Progenitor cell of endocrine pancreas (in vitro differentiated cells): ENCODE results near the gene APBA3. TPM values are rescaled to one million over a fixed set of nuclear protein-coding genes. Genes with fewer than 3 reads are reported as not detected.

ENCODE experiments used
- DNase-seq: peaks from one replicate; pipeline ENCODE4 v3.0.0; 2021; ENCODE audit warnings: low spot score; ENCODE audit not compliant: unreplicated experiment
- H3K27ac Mint-ChIP-seq: 2 replicates; pipeline ENCODE4 v1.8.0; 2021; ENCODE audit warnings: mild to moderate bottlenecking, moderate library complexity, mixed read lengths
- H3K27me3 Mint-ChIP-seq: 2 replicates; pipeline ENCODE4 v1.8.0; 2021; ENCODE audit warnings: mixed read lengths
- H3K36me3 Mint-ChIP-seq: 2 replicates; pipeline ENCODE4 v1.8.0; 2022; ENCODE audit warnings: mixed read lengths; ENCODE audit not compliant: insufficient read depth
- H3K4me1 Mint-ChIP-seq: 2 replicates; pipeline ENCODE4 v1.8.0; 2021; ENCODE audit warnings: low read depth, mixed read lengths
- H3K4me3 Mint-ChIP-seq: 2 replicates; pipeline ENCODE4 v1.8.0; 2021; ENCODE audit warnings: low read depth, mild to moderate bottlenecking, moderate library complexity, mixed read lengths
- H3K9me3 Mint-ChIP-seq: 2 replicates; pipeline ENCODE4 v1.8.0; 2021; ENCODE audit warnings: low read depth, mixed read lengths
- CTCF ChIP-seq: fragments of 200-600 bp; sonication (generic); IDR thresholded peaks from one replicate; pipeline ENCODE4 v1.5.0; 2021; ENCODE audit warnings: antibody characterized with exemption, mild to moderate bottlenecking; ENCODE audit not compliant: unreplicated experiment
- total RNA-seq: library from RNA; stranded (reverse); gene quantifications from 2 replicates; pipeline ENCODE4 v1.2.1, GENCODE V29; 2021

The APBA3 gene
- total RNA-seq, 1 donor from 2014 or later, result 31.4 TPM

- TF ChIP-seq CTCF, result no peak
- Mint-ChIP-seq H3K36me3 (no peaks in the 10 kb centered on the region), H3K27ac (no peak overlapping the region), H3K4me1 (no peaks in the 10 kb centered on the region), H3K4me3 (no peak overlapping the region), H3K27me3 (peaks cover 12% of the 10 kb centered on the region), H3K9me3 (no peaks in the 10 kb centered on the region)
- no peak for DNase-seq
Observed at GRCh38 chr19:3807574-3808354, 46.3 kb upstream of the APBA3 start.

- no peaks in the 10 kb centered on the region for H3K36me3 Mint-ChIP-seq
- H3K4me3 Mint-ChIP-seq, result no peak overlapping the region
- peaks cover 19% of the 10 kb centered on the region for H3K27me3 Mint-ChIP-seq
- H3K27ac Mint-ChIP-seq, result no peak overlapping the region
- TF ChIP-seq CTCF, result no peak
- DNase-seq, result no peak
- no peaks in the 10 kb centered on the region for H3K4me1 Mint-ChIP-seq
- H3K9me3 Mint-ChIP-seq, result no peaks in the 10 kb centered on the region
Observed at GRCh38 chr19:3807131-3807480, 45.6 kb upstream of the APBA3 start.

- H3K36me3 Mint-ChIP-seq, result no peaks in the 10 kb centered on the region
- no peak for DNase-seq
- H3K4me3 Mint-ChIP-seq, result no peak overlapping the region
- TF ChIP-seq CTCF, result no peak
- peaks cover 31% of the 10 kb centered on the region for H3K27me3 Mint-ChIP-seq
- no peaks in the 10 kb centered on the region for H3K4me1 Mint-ChIP-seq
- H3K9me3 Mint-ChIP-seq, result no peaks in the 10 kb centered on the region
- no peak overlapping the region for H3K27ac Mint-ChIP-seq
Observed at GRCh38 chr19:3805859-3806258, 44.4 kb upstream of the APBA3 start.

- no peak overlapping the region for H3K4me3 Mint-ChIP-seq
- TF ChIP-seq CTCF, result no peak
- H3K9me3 Mint-ChIP-seq, result no peaks in the 10 kb centered on the region
- peaks cover 38% of the 10 kb centered on the region for H3K27me3 Mint-ChIP-seq
- no peaks in the 10 kb centered on the region for H3K36me3 Mint-ChIP-seq
- H3K27ac Mint-ChIP-seq, result no peak overlapping the region
- DNase-seq, result no peak
- H3K4me1 Mint-ChIP-seq, result no peaks in the 10 kb centered on the region
Observed at GRCh38 chr19:3804429-3804828, 42.9 kb upstream of the APBA3 start.

- no peak for DNase-seq
- Mint-ChIP-seq H3K9me3 (no peaks in the 10 kb centered on the region), H3K36me3 (no peaks in the 10 kb centered on the region), H3K4me1 (no peaks in the 10 kb centered on the region), H3K27ac (no peak overlapping the region), H3K27me3 (peaks cover 42% of the 10 kb centered on the region), H3K4me3 (no peak overlapping the region)
- TF ChIP-seq CTCF, result no peak
Observed at GRCh38 chr19:3803986-3804385, 42.5 kb upstream of the APBA3 start.
